ENCODE measurements around the gene SENP2. TPM values are rescaled to one million over a fixed set of nuclear protein-coding genes. Genes with fewer than 3 reads are reported as not detected.
"Not testable (repeated sequence)": the region's sequence is repeated elsewhere in the genome, so short reads cannot be mapped to it uniquely, and the experiment has no call there.

The SENP2 gene
- total RNA-seq, 1 donor from 2014 or later: 30.6 TPM

DNA sequence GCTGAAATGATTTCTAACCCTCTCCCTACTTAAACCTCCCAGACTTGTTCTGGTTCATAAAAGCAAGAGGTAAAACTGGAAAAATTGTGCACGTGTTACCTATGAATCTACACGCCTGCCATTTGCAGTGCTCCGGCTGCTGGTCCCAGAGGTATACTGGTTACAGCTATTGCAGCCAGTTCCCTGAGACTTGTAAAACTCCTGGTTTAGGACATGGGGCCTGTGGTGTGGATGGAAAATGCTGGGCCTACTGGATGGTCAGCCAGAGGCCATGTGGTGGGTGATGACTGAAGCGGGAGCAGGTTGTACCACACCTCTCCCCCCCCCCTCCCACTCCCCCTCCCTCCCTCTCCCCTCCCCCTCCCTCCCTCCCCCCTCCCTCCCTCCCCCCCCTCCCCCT is 45.0 kb downstream of the SENP2 start:
- Histone ChIP-seq H3K36me3 (peaks cover 39% of the 10 kb centered on the region), H3K27ac (replicated peaks) (peak overlapping the region; percentile 50), H3K9me3 (replicated peaks) (no peaks in the 10 kb centered on the region), H3K27me3 (ENCODE audit: low read depth) (no peaks in the 10 kb centered on the region), H3K4me1 (peaks cover 21% of the 10 kb centered on the region), H3K4me3 (no peak overlapping the region)
- intact Hi-C loops (cut with micrococcal nuclease): no loop called here
- TF ChIP-seq, protein P1, sequence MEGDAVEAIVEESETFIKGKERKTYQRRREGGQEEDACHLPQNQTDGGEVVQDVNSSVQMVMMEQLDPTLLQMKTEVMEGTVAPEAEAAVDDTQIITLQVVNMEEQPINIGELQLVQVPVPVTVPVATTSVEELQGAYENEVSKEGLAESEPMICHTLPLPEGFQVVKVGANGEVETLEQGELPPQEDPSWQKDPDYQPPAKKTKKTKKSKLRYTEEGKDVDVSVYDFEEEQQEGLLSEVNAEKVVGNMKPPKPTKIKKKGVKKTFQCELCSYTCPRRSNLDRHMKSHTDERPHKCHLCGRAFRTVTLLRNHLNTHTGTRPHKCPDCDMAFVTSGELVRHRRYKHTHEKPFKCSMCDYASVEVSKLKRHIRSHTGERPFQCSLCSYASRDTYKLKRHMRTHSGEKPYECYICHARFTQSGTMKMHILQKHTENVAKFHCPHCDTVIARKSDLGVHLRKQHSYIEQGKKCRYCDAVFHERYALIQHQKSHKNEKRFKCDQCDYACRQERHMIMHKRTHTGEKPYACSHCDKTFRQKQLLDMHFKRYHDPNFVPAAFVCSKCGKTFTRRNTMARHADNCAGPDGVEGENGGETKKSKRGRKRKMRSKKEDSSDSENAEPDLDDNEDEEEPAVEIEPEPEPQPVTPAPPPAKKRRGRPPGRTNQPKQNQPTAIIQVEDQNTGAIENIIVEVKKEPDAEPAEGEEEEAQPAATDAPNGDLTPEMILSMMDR (IDR thresholded peaks at IDR 0.05; ENCODE audit: borderline replicate concordance): no peak
- DNase-seq: no peak

DNA sequence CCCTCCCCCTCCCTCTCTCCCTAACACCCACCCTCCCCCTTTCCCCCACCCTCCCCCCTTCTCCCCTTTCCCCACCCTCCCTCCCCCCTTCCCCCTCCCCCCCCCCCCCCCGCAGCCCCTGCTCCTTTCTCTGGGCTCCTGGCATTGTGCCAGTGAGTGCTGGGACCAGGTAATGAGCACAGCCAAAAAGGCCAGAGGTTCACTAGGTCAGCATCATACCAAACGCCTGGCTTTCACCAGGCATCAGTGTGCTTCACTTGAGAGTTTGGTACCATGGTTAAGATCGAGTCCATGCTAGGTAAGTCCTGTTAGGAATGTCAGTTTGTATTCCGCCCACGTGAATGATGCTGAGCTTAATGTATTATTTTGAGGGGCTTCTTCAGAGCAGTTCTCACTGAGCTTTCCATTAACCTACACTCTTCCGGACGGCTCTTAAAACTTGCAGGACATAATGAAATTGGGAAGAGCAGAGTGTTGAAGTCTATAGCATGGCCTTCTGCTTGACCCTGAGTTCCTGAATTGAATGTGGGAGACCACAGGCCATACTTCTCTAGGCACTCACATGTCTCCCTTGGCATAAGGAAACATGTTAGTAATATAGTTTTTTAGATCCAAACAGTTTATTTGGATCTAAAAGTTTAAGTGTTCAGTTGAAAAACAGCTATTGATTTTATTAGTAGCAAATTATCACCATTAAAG is 45.6 kb downstream of the SENP2 start:
- H3K36me3 ChIP-seq: peaks cover 34% of the 10 kb centered on the region
- DNase-seq: no peak
- no peak overlapping the region for H3K27ac ChIP-seq (replicated peaks)

DNA sequence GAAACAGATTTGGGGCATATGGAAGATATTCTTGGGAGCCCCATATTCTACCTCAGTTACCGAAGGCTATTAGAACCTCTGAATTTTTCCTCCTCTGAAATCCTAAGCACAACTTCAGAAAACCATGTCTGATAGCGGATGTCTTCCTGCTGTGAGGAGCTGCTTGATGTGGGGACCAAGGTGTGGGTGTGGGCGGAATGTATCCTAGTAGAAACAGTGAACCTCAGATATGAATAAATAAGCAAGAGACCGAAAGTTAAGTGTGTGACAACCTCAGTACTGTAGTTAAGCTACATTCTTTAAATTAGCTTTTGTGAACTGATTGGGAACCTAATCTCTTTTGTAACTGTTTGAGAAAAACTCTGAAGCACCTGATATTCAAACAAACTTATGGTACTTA is 46.9 kb downstream of the SENP2 start:
- peaks cover 21% of the 10 kb centered on the region for H3K4me1 ChIP-seq
- H3K27ac ChIP-seq (replicated peaks): no peak overlapping the region
- H3K36me3 ChIP-seq: peaks cover 20% of the 10 kb centered on the region
- H3K9me3 ChIP-seq (replicated peaks): no peaks in the 10 kb centered on the region
- TF ChIP-seq, protein P1 (IDR thresholded peaks at IDR 0.05; ENCODE audit: borderline replicate concordance): no peak
- intact Hi-C loops (cut with micrococcal nuclease): no loop called here
- H3K4me3 ChIP-seq: no peak overlapping the region
- no peaks in the 10 kb centered on the region for H3K27me3 ChIP-seq (ENCODE audit: low read depth)
- no peak for DNase-seq

More for the DNA sequence above, 45.6 kb downstream of the SENP2 start:
- Histone ChIP-seq H3K4me3 (no peak overlapping the region), H3K4me1 (peaks cover 21% of the 10 kb centered on the region), H3K9me3 (replicated peaks) (no peaks in the 10 kb centered on the region), H3K27me3 (ENCODE audit: low read depth) (no peaks in the 10 kb centered on the region)
- intact Hi-C loops (cut with micrococcal nuclease): no loop called here
- TF ChIP-seq, protein P1 (IDR thresholded peaks at IDR 0.05; ENCODE audit: borderline replicate concordance): no peak

DNA sequence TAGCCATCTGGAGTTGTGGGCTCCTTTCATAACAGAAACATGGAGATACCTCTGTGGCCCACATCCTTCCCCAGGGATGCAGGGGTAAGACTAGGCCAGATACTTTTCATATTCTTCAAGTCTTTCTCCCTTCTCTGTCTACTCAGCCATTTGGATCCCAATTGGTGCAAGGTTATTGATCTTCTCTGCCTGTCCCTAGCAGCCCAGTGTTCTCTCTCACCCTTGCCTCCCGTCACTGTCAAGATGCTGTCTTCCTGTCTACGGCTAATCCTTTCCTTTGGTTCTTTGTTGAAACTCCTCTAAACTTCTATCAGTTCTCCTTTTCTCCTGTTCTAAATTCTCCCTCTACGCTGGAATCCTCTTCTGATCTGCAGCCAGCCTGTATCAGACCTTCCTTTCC is 51.3 kb downstream of the SENP2 start:
- H3K27me3 ChIP-seq (ENCODE audit: low read depth): no peaks in the 10 kb centered on the region
- intact Hi-C loops (cut with micrococcal nuclease): no loop called here
- TF ChIP-seq, protein P1 (IDR thresholded peaks at IDR 0.05; ENCODE audit: borderline replicate concordance): no peak
- DNase-seq: no peak
- peaks cover 2% of the 10 kb centered on the region for H3K36me3 ChIP-seq
- H3K27ac ChIP-seq (replicated peaks): no peak overlapping the region
- no peaks in the 10 kb centered on the region for H3K4me1 ChIP-seq
- H3K4me3 ChIP-seq: no peak overlapping the region
- no peaks in the 10 kb centered on the region for H3K9me3 ChIP-seq (replicated peaks)

DNA sequence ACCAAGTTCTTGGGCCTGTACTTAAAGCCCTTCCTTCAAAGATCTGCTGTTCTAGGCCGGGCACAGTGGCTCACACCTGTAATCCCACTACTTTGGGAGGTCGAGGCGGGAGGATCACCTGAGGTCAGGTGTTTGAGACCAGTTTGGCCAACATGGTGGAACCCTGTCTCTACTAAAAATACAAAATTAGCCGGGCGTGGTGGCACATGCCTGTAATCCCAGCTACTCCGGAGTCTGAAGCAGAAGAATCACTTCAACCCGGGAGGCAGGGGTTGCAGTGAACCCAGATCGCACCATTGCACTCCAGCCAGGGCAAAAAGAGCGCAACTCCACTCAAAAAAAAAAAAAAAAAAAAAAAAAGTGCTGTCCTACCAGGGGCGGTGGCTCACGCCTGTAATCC is 52.6 kb downstream of the SENP2 start:
- H3K9me3 ChIP-seq (replicated peaks); H3K27me3 ChIP-seq (ENCODE audit: low read depth); H3K27ac ChIP-seq (replicated peaks); H3K4me3 ChIP-seq; H3K36me3 ChIP-seq; H3K4me1 ChIP-seq; DNase-seq; intact Hi-C loops (cut with micrococcal nuclease): not testable (repeated sequence)

DNA sequence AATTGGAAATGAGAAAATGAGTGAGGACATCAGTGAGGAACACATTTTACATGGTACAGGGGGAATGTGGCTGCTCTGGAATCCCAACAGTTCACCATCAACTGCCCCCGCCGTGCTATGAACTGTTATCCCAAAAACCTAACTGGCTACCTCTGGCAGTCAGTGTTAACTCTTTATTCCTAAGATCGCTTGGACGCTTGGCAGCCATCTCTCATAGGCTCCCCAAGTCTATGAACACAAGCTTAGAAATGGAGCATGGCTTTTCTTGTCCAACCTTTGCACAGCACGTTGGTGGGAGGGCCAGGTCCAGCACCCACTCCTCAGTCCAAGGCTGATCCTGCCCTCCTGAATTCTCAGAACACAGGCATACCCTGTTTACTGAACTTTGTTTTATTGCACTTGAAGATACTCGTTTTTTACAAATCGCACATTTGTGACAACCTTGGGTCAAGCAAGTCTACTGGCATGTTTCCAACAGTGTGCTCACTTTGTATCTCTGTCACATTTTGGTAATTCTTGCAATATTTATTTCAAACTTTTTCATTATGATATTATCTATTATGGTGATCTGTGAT is 53.6 kb downstream of the SENP2 start:
- no peak for DNase-seq
- TF ChIP-seq, protein P1 (IDR thresholded peaks at IDR 0.05; ENCODE audit: borderline replicate concordance): no peak
- intact Hi-C loops (cut with micrococcal nuclease): no loop called here
- no peaks in the 10 kb centered on the region for H3K36me3 ChIP-seq
- H3K27ac ChIP-seq (replicated peaks): no peak overlapping the region
- no peaks in the 10 kb centered on the region for H3K27me3 ChIP-seq (ENCODE audit: low read depth)
- no peak overlapping the region for H3K4me3 ChIP-seq
- H3K4me1 ChIP-seq: no peaks in the 10 kb centered on the region
- H3K9me3 ChIP-seq (replicated peaks): no peaks in the 10 kb centered on the region

All from left ventricle myocardium inferior (tissue), 1 donor.